ENCODE results near the gene NCAPG2.

- TF ChIP-seq CTCF (IDR thresholded peaks at IDR 0.05) = no peak
- TF ChIP-seq POLR2AphosphoS5 (IDR thresholded peaks at IDR 0.05) = no peak
Measured at GRCh38 chr7:158742065-158742821, 37.6 kb upstream of the NCAPG2 start.
